GM12865 (cell line): ENCODE measurements around the gene CNTROB.

Experiments
- DNase-seq: peaks from one replicate; pipeline ENCODE4 v3.0.0; 2010; ENCODE audit warnings: low read depth
- H3K4me3 ChIP-seq: 2 replicates; pipeline ENCODE4 v1.5.1; 2011; ENCODE audit warnings: mild to moderate bottlenecking, low read depth, low read length, control low read depth
- CTCF ChIP-seq: IDR thresholded peaks from 2 replicates; pipeline ENCODE4 v1.5.1; 2011; ENCODE audit warnings: low read length, control low read depth, low read depth, inconsistent platforms; ENCODE audit not compliant: insufficient read depth; ENCODE audit errors: missing control alignments

Gene CNTROB

GRCh38 chr17:7940743-7941142 is 8.7 kb downstream of the CNTROB start:
- no peak for DNase-seq
- no peak for TF ChIP-seq CTCF
- no peak overlapping the region for H3K4me3 ChIP-seq

GRCh38 chr17:7943291-7943690 is 11.3 kb downstream of the CNTROB start:
- no peak for TF ChIP-seq CTCF
- no peak for DNase-seq
- no peak overlapping the region for H3K4me3 ChIP-seq

- TF ChIP-seq CTCF, result no peak
- no peak for DNase-seq
- no peak overlapping the region for H3K4me3 ChIP-seq
Measured at GRCh38 chr17:7944326-7944725, 12.3 kb downstream of the CNTROB start.

GRCh38 chr17:7945651-7946050 is 13.6 kb downstream of the CNTROB start:
- no peak overlapping the region for H3K4me3 ChIP-seq
- DNase-seq, result no peak
- TF ChIP-seq CTCF, result no peak

GRCh38 chr17:7946441-7946840 is 14.4 kb downstream of the CNTROB start:
- DNase-seq, result no peak
- no peak overlapping the region for H3K4me3 ChIP-seq
- TF ChIP-seq CTCF, result no peak

GRCh38 chr17:7947651-7948050 is 15.6 kb downstream of the CNTROB start:
- no peak for TF ChIP-seq CTCF
- H3K4me3 ChIP-seq, result no peak overlapping the region
- DNase-seq, result no peak

- H3K4me3 ChIP-seq, result no peak overlapping the region
- DNase-seq, result no peak
- TF ChIP-seq CTCF, result no peak
Measured at GRCh38 chr17:7950578-7950977, 18.6 kb downstream of the CNTROB start.
